ENCODE results near the gene DENND1A. TPM values are rescaled to one million over a fixed set of nuclear protein-coding genes. Genes with fewer than 3 reads are reported as not detected.

Gene DENND1A
- total and polyA plus RNA-seq, 2 experiments from 2014 or later: 13.1 to 28.7 TPM

- no peak for DNase-seq (ENCODE audit: low spot score)
- no peak for ATAC-seq
- H3K4me1 Mint-ChIP-seq: peaks cover 40% of the 10 kb centered on the region
- Histone ChIP-seq H3K27ac (ENCODE audit: low read depth) (no peak overlapping the region), H3K36me3 (ENCODE audit: insufficient read depth) (no peaks in the 10 kb centered on the region), H3F3A (replicated peaks; ENCODE audit: low read depth) (no peaks in the 10 kb centered on the region), H4K20me1 (replicated peaks; ENCODE audit: insufficient read depth) (no peaks in the 10 kb centered on the region; the same call in 1 of the 2 replicates), H3K27me3 (ENCODE audit: insufficient read depth) (no peaks in the 10 kb centered on the region), H3K79me2 (replicated peaks; ENCODE audit: insufficient read depth) (no peaks in the 10 kb centered on the region), H3K4me3 (no peak overlapping the region), H2AFZ (no peak overlapping the region), H3K4me1 (ENCODE audit: insufficient read depth) (peaks cover 15% of the 10 kb centered on the region), H3K4me2 (no peak overlapping the region), H3K9me2 (ENCODE audit: insufficient read depth) (no peaks in the 10 kb centered on the region)
- H3K36me3 Mint-ChIP-seq (ENCODE audit: low read depth): peaks cover 17% of the 10 kb centered on the region
- H3K9me3 Mint-ChIP-seq: peaks cover 7% of the 10 kb centered on the region
- TF ChIP-seq, protein P1, sequence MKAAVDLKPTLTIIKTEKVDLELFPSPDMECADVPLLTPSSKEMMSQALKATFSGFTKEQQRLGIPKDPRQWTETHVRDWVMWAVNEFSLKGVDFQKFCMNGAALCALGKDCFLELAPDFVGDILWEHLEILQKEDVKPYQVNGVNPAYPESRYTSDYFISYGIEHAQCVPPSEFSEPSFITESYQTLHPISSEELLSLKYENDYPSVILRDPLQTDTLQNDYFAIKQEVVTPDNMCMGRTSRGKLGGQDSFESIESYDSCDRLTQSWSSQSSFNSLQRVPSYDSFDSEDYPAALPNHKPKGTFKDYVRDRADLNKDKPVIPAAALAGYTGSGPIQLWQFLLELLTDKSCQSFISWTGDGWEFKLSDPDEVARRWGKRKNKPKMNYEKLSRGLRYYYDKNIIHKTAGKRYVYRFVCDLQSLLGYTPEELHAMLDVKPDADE (IDR thresholded peaks at IDR 0.05): no peak
- TF ChIP-seq JUNB (IDR thresholded peaks at IDR 0.05; ENCODE audit: unreplicated experiment) (no peak), ZNF114 (CRISPR knock-in tag; IDR thresholded peaks at IDR 0.05) (no peak), ZNF462 (CRISPR knock-in tag; IDR thresholded peaks at IDR 0.05) (no peak), CTCF (conservative IDR thresholded peaks at IDR 0.05; ENCODE audit: low read depth in 2 of 2) (no peak), EZH2phosphoT487 (IDR thresholded peaks at IDR 0.05; ENCODE audit: unreplicated experiment) (no peak), CREB1 (CRISPR knock-in tag; IDR thresholded peaks at IDR 0.05; ENCODE audit: low read depth) (no peak), NANOG (IDR thresholded peaks at IDR 0.05; ENCODE audit: borderline replicate concordance) (no peak), EZH2 (IDR thresholded peaks at IDR 0.05; ENCODE audit: low read depth, unreplicated experiment) (no peak), STAT1 (IDR thresholded peaks at IDR 0.05; ENCODE audit: unreplicated experiment) (no peak), ZNF331 (CRISPR knock-in tag; IDR thresholded peaks at IDR 0.05; ENCODE audit: low read depth) (no peak), REST (IDR thresholded peaks at IDR 0.05; ENCODE audit: unreplicated experiment) (no peak), POLR2AphosphoS5 (IDR thresholded peaks at IDR 0.05; ENCODE audit: low read depth) (no peak)
- no peak overlapping the region for H3K4me3 Mint-ChIP-seq
- no peak overlapping the region for H3K27ac Mint-ChIP-seq
- no peaks in the 10 kb centered on the region for H3K27me3 Mint-ChIP-seq (ENCODE audit: insufficient read depth, low read depth, poor library complexity)
Observed at GRCh38 chr9:123658792-123659191, 271.1 kb downstream of the DENND1A start.
